Transverse colon (tissue), 4 donors: ENCODE data around the gene RNF225. TPM values are rescaled to one million over a fixed set of nuclear protein-coding genes. Genes with fewer than 3 reads are reported as not detected.
"Not testable (repeated sequence)": the region's sequence is repeated elsewhere in the genome, so short reads cannot be mapped to it uniquely, and the experiment has no call there.

Experiments
- DNase-seq: peaks from one replicate; pipeline ENCODE4 v3.0.0-alpha.2; 2019
- H3K27ac ChIP-seq, 4 donors: fragments of 200-600 bp; sonication (generic); 2 replicates each; pipeline ENCODE4 v1.5.1; 2016 to 2018; ENCODE audit warnings: inconsistent platforms in 4 of 4
- H3K27me3 ChIP-seq: fragments of 200-600 bp; sonication (generic); 2 replicates; pipeline ENCODE4 v1.5.1; 2017; ENCODE audit warnings: inconsistent platforms
- H3K36me3 ChIP-seq, 4 donors: fragments of 200-600 bp; sonication (generic); 2 replicates each; pipeline ENCODE4 v1.5.1; 2017 to 2019; ENCODE audit warnings: inconsistent platforms in 4 of 4
- H3K4me1 ChIP-seq, 4 donors: fragments of 200-600 bp; sonication (generic); 2 replicates each; pipeline ENCODE4 v1.5.1; 2017 to 2020; ENCODE audit warnings: inconsistent platforms in 4 of 4
- H3K4me3 ChIP-seq, 4 donors: fragments of 200-600 bp; sonication (generic); 1 replicate in 1 of 4; 2 replicates in 3 of 4; pipeline versions ENCODE4 v1.5.1 to v1.6.1; 2017 to 2019; ENCODE audit warnings: inconsistent platforms in 4 of 4
- H3K9me3 ChIP-seq, 2 donors: fragments of 200-600 bp; sonication (generic); 2 replicates each; pipeline ENCODE4 v1.5.1; 2017 to 2019; ENCODE audit warnings: inconsistent platforms in 2 of 2
- EP300 ChIP-seq: sonication (generic); formaldehyde crosslinking; IDR thresholded peaks from one replicate; pipeline ENCODE4 v1.6.1; 2017; ENCODE audit warnings: antibody characterized with exemption, low read depth
- POLR2A ChIP-seq: fragments of 450-650 bp; IDR thresholded peaks from one replicate; pipeline ENCODE4 v1.6.1; 2016; ENCODE audit warnings: antibody characterized with exemption, mild to moderate bottlenecking, moderate library complexity
- POLR2AphosphoS5 ChIP-seq, 3 donors: sonication (generic); formaldehyde crosslinking; IDR thresholded peaks; one replicate each; pipeline ENCODE4 v1.6.1; 2016; ENCODE audit warnings: antibody characterized with exemption in 3 of 3
- WGBS, 2 donors: methylation state at CpG; one replicate each; pipeline ENCODE4 v1.1.5; 2018; ENCODE audit warnings: low coverage in 1 of 2; 5-methylcytosine and 5-hydroxymethylcytosine counted together
- in situ Hi-C, 4 donors: fragments of 200-750 bp; cut with MboI; loops; one replicate each; pipeline versions ENCODE4 v1.15.0 to v1.15.1; 2017; ENCODE audit warnings: low sequenced_read_pairs in 3 of 4, low pct_ligation_motif_present in 1 of 4, low pct_unique_long_range_greater_than_20kb in 1 of 4
- intact Hi-C: fragments of 100-400 bp; cut with DNase I; formaldehyde crosslinking; loops from one replicate; pipeline ENCODE4 v1.15.1; 2023; ENCODE audit warnings: low total_unique reads
- total RNA-seq, 4 donors: library from RNA; depleted of rRNA; stranded (reverse); fragments of >200 nt; gene quantifications; one replicate each; pipeline ENCODE4 v1.1.0, GENCODE V29; 2016
- TF ChIP-seq, protein P1 (sequence below), 5 experiments: fragments of 200-600 bp in 3 of 5; fragments of 450-650 bp in 2 of 5; sonication (generic) in 3 of 5; IDR thresholded peaks; 1 replicate in 2 of 5; 2 replicates in 3 of 5; pipeline ENCODE4 v1.5.1; 2016 to 2017; ENCODE audit warnings: antibody characterized with exemption in 5 of 5, inconsistent platforms in 3 of 5, mild to moderate bottlenecking in 2 of 5, moderate library complexity in 1 of 5

Gene RNF225
- total RNA-seq, 4 donors from 2014 or later, result not detected

DNA sequence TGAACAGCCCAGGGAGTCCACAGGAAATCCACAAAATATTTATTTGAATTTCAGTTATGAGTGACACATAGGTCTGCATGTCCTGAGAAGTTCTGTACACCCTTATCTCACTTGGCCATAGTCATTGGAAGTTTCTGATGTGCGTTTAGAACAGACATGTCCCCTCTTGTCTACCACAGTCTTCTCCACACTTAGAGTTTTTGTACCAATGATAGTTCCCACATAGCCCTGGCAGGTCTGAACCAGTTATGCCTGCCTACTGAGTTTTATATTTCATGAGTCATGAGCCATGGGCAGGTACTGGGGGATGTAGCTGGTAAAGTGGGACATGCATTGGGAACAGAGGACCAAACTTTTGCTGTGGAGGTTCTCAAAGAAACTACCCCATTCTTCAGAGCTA lies 33.2 kb downstream of the RNF225 start:
- no peaks in the 10 kb centered on the region for H3K4me1 ChIP-seq
- in situ Hi-C loops (no loop called here), intact Hi-C loops (no loop called here)
- TF ChIP-seq POLR2AphosphoS5 (IDR thresholded peaks at IDR 0.05), result no peak
- TF ChIP-seq, protein P1, sequence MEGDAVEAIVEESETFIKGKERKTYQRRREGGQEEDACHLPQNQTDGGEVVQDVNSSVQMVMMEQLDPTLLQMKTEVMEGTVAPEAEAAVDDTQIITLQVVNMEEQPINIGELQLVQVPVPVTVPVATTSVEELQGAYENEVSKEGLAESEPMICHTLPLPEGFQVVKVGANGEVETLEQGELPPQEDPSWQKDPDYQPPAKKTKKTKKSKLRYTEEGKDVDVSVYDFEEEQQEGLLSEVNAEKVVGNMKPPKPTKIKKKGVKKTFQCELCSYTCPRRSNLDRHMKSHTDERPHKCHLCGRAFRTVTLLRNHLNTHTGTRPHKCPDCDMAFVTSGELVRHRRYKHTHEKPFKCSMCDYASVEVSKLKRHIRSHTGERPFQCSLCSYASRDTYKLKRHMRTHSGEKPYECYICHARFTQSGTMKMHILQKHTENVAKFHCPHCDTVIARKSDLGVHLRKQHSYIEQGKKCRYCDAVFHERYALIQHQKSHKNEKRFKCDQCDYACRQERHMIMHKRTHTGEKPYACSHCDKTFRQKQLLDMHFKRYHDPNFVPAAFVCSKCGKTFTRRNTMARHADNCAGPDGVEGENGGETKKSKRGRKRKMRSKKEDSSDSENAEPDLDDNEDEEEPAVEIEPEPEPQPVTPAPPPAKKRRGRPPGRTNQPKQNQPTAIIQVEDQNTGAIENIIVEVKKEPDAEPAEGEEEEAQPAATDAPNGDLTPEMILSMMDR (IDR thresholded peaks at IDR 0.05), result no peak
- no peak for TF ChIP-seq POLR2A
- no peak for TF ChIP-seq EP300
- WGBS, 2 donors, result 73% methylated on average over 1 of the region's 1 CpG; no CpG with 5 or more reads in 1 of the 2 donors
- no peak for DNase-seq
- peaks cover 60 to 69% of the 10 kb centered on the region in 2 donors for H3K9me3 ChIP-seq
- no peaks in the 10 kb centered on the region for H3K27me3 ChIP-seq
- no peak overlapping the region for H3K4me3 ChIP-seq
- no peak overlapping the region for H3K27ac ChIP-seq
- peaks cover 0 to 19% (median 6%) of the 10 kb centered on the region in 4 donors for H3K36me3 ChIP-seq

DNA sequence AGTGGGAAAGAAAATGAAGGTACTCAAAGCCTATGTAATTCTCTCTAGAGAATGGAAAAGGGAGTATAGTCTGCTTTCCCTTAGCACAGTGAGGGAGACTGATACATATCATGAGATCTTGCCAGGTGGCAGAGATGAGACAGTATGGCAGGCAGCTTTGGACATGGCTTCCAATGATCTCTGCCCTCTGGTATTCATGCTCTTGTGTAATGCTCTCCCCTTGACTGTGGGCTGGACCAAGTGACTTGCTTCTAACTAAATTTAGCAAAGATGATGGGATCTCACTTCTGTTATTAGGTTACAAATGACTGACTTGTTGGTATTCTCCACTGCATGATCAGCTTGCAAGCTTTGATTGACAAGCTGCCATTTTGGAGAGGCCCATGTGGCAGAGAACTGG lies 34.3 kb downstream of the RNF225 start:
- TF ChIP-seq EP300 (no peak), POLR2A (no peak), POLR2AphosphoS5 (IDR thresholded peaks at IDR 0.05) (no peak)
- TF ChIP-seq, protein P1 (IDR thresholded peaks at IDR 0.05), result no peak
- H3K27ac ChIP-seq, result no peak overlapping the region
- intact Hi-C loops (no loop called here), in situ Hi-C loops (no loop called here)
- no peak for DNase-seq
- peaks cover 71 to 80% of the 10 kb centered on the region in 2 donors for H3K9me3 ChIP-seq
- no peaks in the 10 kb centered on the region for H3K27me3 ChIP-seq
- no peaks in the 10 kb centered on the region for H3K4me1 ChIP-seq
- peaks cover 7 to 30% (median 16%) of the 10 kb centered on the region in 4 donors for H3K36me3 ChIP-seq
- H3K4me3 ChIP-seq, result no peak overlapping the region

DNA sequence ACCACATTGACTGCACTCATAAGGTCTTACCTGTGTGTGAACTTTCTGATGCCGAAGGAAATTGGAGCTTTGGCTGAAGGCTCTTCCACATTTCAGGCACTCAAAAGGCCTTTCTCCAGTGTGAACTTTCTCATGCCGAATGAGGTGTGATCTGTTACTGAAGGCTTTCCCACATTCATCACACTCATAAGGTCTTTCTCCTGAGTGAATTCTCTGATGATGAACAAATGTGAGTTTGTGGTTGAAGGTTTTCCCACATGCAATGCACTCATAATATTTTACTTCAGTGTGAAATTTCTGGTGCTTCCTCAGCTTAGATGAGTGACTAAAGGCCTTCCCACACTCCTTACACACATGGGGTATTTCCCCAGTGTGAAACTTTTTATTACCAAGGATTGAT lies 38.8 kb downstream of the RNF225 start:
- Histone ChIP-seq H3K4me1 (peaks cover 0 to 1% (median under 1%) of the 10 kb centered on the region in 4 donors), H3K4me3 (no peak overlapping the region), H3K36me3 (peaks cover 7 to 64% (median 26%) of the 10 kb centered on the region in 4 donors), H3K27ac (no peak overlapping the region), H3K27me3 (no peaks in the 10 kb centered on the region), H3K9me3 (peaks cover 86 to 94% of the 10 kb centered on the region in 2 donors)
- DNase-seq, result no peak
- 97% methylated on average over 2 of the region's 2 CpGs; no CpG with 5 or more reads in 1 of the 2 donors for WGBS, 2 donors
- in situ Hi-C loops (no loop called here), intact Hi-C loops (no loop called here)
- TF ChIP-seq EP300 (no peak), POLR2A (no peak), POLR2AphosphoS5 (IDR thresholded peaks at IDR 0.05) (no peak)

DNA sequence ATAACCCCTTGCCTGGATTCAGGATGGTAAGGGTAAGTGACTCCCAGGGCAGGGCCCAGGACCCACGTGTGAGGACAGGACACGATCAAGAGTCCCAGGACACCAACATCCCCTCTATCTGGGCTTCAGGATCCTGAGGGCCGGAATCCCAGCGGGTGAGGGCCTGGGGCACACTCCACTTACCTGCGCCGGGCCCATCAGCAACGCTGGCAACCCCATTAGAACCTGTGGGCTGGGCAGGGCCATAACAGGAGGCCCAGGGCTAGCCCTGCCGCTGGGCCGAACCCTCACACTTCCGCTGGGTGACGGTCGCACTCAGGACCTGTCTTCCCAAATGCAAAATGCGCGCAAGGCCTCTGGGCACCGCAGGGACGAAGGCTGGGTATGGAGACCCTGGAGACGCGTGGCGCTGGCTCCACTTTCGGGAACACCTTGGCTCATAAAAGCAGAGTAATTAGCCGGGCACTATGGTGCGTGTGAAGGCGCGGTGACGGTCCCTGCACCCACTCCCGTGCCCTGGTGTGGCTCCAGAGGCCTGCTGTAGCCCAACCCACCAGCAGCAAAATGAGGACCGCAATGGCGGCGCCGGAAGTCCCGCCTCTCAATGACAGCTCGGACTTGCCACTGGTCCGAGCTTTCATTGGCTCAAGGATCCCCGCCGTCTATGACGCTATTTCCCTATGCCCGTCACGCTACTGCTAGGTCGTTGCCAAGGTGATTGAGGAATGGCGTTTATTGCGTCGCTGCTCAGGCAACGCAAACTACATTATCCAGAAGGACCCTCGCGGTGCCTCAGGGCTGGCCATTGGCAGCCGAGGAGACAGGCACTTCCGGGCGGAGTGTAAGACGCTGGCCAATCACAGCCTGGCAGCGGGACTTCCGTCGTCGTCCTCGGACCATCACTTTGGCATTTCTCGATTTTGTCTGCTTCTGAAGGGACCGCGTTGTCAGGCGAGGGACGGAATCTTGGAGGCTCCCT lies 44.4 kb downstream of the RNF225 start, which contains the start of gene ZNF132:
ZNF132 (minus strand) TSS at position 578 of the 979 bp plus-strand sequence; CDS start at position 246, 332 bp downstream.
- peak; percentile 51 to 69 (median 64) for TF ChIP-seq POLR2AphosphoS5 (IDR thresholded peaks at IDR 0.05)
- peak; percentile 10 for TF ChIP-seq POLR2A
- no peak for TF ChIP-seq EP300
- peak; percentile 96 for DNase-seq
- intact Hi-C loops (no loop called here), in situ Hi-C loops (no loop called here)
- WGBS, 2 donors, result 16% methylated on average over 56 of the region's 59 CpGs; no CpG with 5 or more reads in 1 of the 2 donors
- no peaks in the 10 kb centered on the region for H3K27me3 ChIP-seq
- peaks cover 0 to 33% (median 10%) of the 10 kb centered on the region in 4 donors for H3K36me3 ChIP-seq
- H3K4me1 ChIP-seq, result peaks cover 0 to 15% (median 10%) of the 10 kb centered on the region in 4 donors
- peaks cover 30 to 41% of the 10 kb centered on the region in 2 donors for H3K9me3 ChIP-seq
- H3K4me3 ChIP-seq, result peak within 1 kb of the TSS; percentile 42 to 89 (median 64)
- peak within 1 kb of the TSS; percentile 69 to 90 (median 75) for H3K27ac ChIP-seq

DNA sequence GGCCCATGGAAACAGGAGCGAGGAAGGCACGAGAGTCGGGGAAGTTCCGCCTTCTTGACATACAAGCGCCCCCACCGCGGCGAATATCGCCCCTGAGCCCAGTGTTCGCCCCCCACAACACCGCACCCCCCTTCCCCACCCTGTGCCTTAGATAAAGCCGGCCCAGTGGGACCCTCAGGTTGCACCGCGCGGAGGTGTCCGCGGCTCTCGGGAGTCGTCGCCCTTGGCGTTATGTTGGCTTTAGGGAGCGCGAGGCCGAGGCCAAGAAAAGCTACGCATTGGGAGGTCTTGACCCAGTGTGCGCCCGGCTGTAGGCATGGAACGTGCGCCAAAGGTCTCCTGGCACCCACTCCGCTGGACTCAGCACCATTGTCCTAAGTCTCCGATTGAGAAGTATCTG lies 45.1 kb downstream of the RNF225 start:
- TF ChIP-seq EP300 (no peak), POLR2AphosphoS5 (IDR thresholded peaks at IDR 0.05) (no peak), POLR2A (no peak)
- TF ChIP-seq, protein P1 (IDR thresholded peaks at IDR 0.05), result no peak
- in situ Hi-C loops (no loop called here), intact Hi-C loops (no loop called here)
- peaks cover 23 to 34% of the 10 kb centered on the region in 2 donors for H3K9me3 ChIP-seq
- DNase-seq, result no peak
- peaks cover 0 to 26% (median 6%) of the 10 kb centered on the region in 4 donors for H3K36me3 ChIP-seq
- 45% methylated on average over 31 of the region's 31 CpGs; no CpG with 5 or more reads in 1 of the 2 donors for WGBS, 2 donors
- peak overlapping the region; percentile 42 to 86 (median 64) for H3K4me3 ChIP-seq
- H3K27ac ChIP-seq, result peak overlapping the region; percentile 69 to 90 (median 75)
- no peaks in the 10 kb centered on the region for H3K27me3 ChIP-seq
- H3K4me1 ChIP-seq, result peaks cover 0 to 15% (median 10%) of the 10 kb centered on the region in 4 donors

DNA sequence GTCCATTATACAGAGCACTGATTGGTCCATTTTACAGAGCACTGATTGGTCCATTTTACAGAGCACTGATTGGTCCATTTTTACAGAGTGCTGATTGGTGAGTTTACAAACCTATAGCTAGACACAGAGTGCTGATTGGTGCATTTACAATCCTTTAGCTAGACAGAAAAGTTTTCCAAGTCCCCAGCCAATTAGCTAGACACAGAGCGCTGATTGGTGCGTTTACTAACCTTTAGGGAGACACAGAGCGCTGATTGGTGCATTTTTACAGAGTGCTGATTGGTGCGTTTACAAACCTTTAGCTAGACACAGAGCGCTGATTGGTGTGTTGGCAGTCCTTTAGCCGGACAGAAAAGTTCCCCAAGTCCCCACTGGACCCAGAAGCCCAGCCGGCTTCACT lies 47.5 kb downstream of the RNF225 start:
- 80 to 91% methylated on average over 1 to 7 of the region's 7 CpGs for WGBS, 2 donors
- H3K4me1 ChIP-seq, result peaks cover 0 to 15% (median 10%) of the 10 kb centered on the region in 4 donors
- H3K4me3 ChIP-seq, H3K27me3 ChIP-seq, intact Hi-C loops, DNase-seq, H3K36me3 ChIP-seq, in situ Hi-C loops, H3K27ac ChIP-seq: not testable (repeated sequence)
- peaks cover 8 to 14% of the 10 kb centered on the region in 2 donors for H3K9me3 ChIP-seq
